OCI-LY1 (cell line): ENCODE data around the gene FIG4.

ENCODE experiments used
- EZH2 ChIP-seq: fragments of 200-600 bp; sonication (generic), shearing (Covaris generic); IDR thresholded peaks from 2 replicates; pipeline ENCODE4 v1.8.0; 2017; ENCODE audit warnings: borderline replicate concordance, mixed run types, mild to moderate bottlenecking, antibody characterized with exemption, low read length, moderate library complexity, mixed read lengths
- TF ChIP-seq, protein P1 (sequence below): fragments of 200-600 bp; sonication (generic), shearing (Covaris generic); IDR thresholded peaks from 2 replicates; pipeline ENCODE4 v1.5.1; 2017; ENCODE audit warnings: mild to moderate bottlenecking, antibody characterized with exemption, low read length, moderate library complexity, mixed read lengths

DNA sequence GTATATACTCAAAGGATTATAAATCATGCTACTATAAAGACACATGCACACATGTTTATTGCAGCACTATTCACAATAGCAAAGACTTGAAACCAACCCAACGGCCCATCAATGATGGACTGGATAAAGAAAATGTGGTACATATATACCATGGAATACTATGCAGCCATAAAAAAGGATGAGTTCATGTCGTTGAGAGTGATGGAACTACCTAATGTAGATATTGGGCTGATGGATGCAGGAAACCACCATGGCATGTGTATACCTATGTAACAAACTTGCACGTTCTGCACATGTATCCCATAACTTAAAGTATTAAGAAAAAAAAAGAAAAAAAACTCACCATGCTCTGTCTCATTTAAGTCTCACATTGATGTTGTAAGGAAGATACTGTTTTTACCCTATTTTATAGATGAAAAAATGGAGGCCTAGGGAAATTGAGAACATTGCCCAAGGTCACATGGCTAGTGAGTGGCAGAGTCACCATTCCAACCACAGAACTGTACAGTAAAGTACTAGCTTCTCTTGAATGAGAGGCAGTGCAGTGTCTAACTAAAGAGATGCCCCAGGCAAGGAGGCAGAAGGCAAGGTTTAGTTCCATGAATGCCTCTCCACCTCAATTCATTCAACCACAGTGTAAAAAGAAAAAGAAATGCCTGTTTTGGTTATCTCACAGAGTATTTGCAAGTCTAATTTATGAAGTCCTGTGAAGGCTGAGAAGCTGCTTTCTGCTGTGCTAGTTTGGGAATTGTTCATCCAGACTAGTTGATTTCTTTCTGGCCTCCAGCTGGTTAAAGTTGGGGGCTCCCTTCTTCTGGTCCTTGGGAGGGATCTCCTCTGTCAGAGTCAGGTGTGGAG lies 68.2 kb downstream of the FIG4 start:
- TF ChIP-seq, protein P1, sequence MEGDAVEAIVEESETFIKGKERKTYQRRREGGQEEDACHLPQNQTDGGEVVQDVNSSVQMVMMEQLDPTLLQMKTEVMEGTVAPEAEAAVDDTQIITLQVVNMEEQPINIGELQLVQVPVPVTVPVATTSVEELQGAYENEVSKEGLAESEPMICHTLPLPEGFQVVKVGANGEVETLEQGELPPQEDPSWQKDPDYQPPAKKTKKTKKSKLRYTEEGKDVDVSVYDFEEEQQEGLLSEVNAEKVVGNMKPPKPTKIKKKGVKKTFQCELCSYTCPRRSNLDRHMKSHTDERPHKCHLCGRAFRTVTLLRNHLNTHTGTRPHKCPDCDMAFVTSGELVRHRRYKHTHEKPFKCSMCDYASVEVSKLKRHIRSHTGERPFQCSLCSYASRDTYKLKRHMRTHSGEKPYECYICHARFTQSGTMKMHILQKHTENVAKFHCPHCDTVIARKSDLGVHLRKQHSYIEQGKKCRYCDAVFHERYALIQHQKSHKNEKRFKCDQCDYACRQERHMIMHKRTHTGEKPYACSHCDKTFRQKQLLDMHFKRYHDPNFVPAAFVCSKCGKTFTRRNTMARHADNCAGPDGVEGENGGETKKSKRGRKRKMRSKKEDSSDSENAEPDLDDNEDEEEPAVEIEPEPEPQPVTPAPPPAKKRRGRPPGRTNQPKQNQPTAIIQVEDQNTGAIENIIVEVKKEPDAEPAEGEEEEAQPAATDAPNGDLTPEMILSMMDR, result no peak
- TF ChIP-seq EZH2, result no peak
